Medulla oblongata (tissue), 1 donor: ENCODE measurements around the gene ASMT.
"Not testable (repeated sequence)": the region's sequence is repeated elsewhere in the genome, so short reads cannot be mapped to it uniquely, and the experiment has no call there.

Source experiments
- DNase-seq: peaks from one replicate; pipeline ENCODE4 v3.0.0-alpha.2; 2015; ENCODE audit errors: extremely low spot score

The ASMT gene

GRCh38 chrX:1597345-1598020, 17.4 kb upstream of the ASMT start:
- no peak for DNase-seq

GRCh38 chrX:1598021-1598875, 16.6 kb upstream of the ASMT start:
- no peak for DNase-seq

- no peak for DNase-seq
Observed at GRCh38 chrX:1598876-1599790, 15.7 kb upstream of the ASMT start.

GRCh38 chrX:1599791-1600405, 15.0 kb upstream of the ASMT start:
- no peak for DNase-seq

GRCh38 chrX:1600406-1601050, 14.3 kb upstream of the ASMT start:
- DNase-seq, result no peak

GRCh38 chrX:1601051-1601767, 13.7 kb upstream of the ASMT start:
- DNase-seq, result no peak

- DNase-seq, result no peak
Observed at GRCh38 chrX:1601768-1602085, 13.1 kb upstream of the ASMT start.

- DNase-seq, result no peak
Observed at GRCh38 chrX:1602299-1602698, 12.6 kb upstream of the ASMT start.

- DNase-seq, result no peak
Observed at GRCh38 chrX:1606496-1606895, 8.4 kb upstream of the ASMT start.

- DNase-seq, result no peak
Observed at GRCh38 chrX:1609311-1609710, 5.5 kb upstream of the ASMT start.

- no peak for DNase-seq
Observed at GRCh38 chrX:1609762-1610161, 5.1 kb upstream of the ASMT start.

- DNase-seq, result no peak
Observed at GRCh38 chrX:1610166-1610565, 4.7 kb upstream of the ASMT start.

GRCh38 chrX:1610736-1611135, 4.1 kb upstream of the ASMT start:
- DNase-seq, result no peak

GRCh38 chrX:1612641-1613286, 2.1 kb upstream of the ASMT start:
- DNase-seq, result no peak

- DNase-seq, result no peak
Observed at GRCh38 chrX:1618689-1619088, 3.8 kb downstream of the ASMT start.

GRCh38 chrX:1623691-1624090, 8.8 kb downstream of the ASMT start:
- DNase-seq, result no peak

- DNase-seq, result not testable (repeated sequence)
Observed at GRCh38 chrX:1624158-1624860, 9.4 kb downstream of the ASMT start.

GRCh38 chrX:1624861-1625215, 10.0 kb downstream of the ASMT start:
- DNase-seq, result not testable (repeated sequence)

GRCh38 chrX:1629244-1629643, 14.4 kb downstream of the ASMT start:
- DNase-seq, result no peak

- no peak for DNase-seq
Observed at GRCh38 chrX:1646009-1646408, 31.1 kb downstream of the ASMT start.
